Thyroid gland (tissue), 4 donors: ENCODE data around the gene PLEKHH3. TPM values are rescaled to one million over a fixed set of nuclear protein-coding genes. Genes with fewer than 3 reads are reported as not detected.

ENCODE experiments used
- DNase-seq, 2 donors: peaks; one replicate each; pipeline ENCODE4 v3.0.0-alpha.2; 2019
- H3K27ac ChIP-seq, 3 donors: fragments of 200-600 bp; sonication (generic); 1 replicate in 2 of 3; 2 replicates in 1 of 3; pipeline ENCODE4 v1.5.1; 2016 to 2019; ENCODE audit warnings: mild to moderate bottlenecking in 1 of 3, moderate library complexity in 1 of 3
- H3K27me3 ChIP-seq: fragments of 200-600 bp; sonication (generic); one replicate; pipeline ENCODE4 v1.5.1; 2019
- H3K36me3 ChIP-seq, 2 donors: fragments of 200-600 bp; sonication (generic); one replicate each; pipeline ENCODE4 v1.5.1; 2016 to 2019
- H3K4me1 ChIP-seq, 2 donors: fragments of 200-600 bp; sonication (generic); one replicate each; pipeline ENCODE4 v1.5.1; 2017 to 2019
- H3K4me3 ChIP-seq, 3 donors: fragments of 200-600 bp; sonication (generic); replicated peaks in 1 of 3; 1 replicate in 2 of 3; 2 replicates in 1 of 3; pipeline ENCODE4 v1.5.1; 2016; ENCODE audit warnings: mild to moderate bottlenecking in 1 of 3
- H3K9me3 ChIP-seq: fragments of 200-600 bp; sonication (generic); one replicate; pipeline ENCODE4 v1.5.1; 2017
- POLR2A ChIP-seq, 2 donors: fragments of 450-650 bp; IDR thresholded peaks; one replicate each; pipeline ENCODE4 v1.6.1; 2017; ENCODE audit warnings: antibody characterized with exemption in 2 of 2, mild to moderate bottlenecking in 2 of 2, moderate library complexity in 1 of 2
- WGBS, 2 donors: methylation state at CpG; one replicate each; pipeline ENCODE4 v1.1.5; 2017; 5-methylcytosine and 5-hydroxymethylcytosine counted together
- intact Hi-C: fragments of 100-400 bp; cut with DNase I; formaldehyde crosslinking; loops from one replicate; pipeline ENCODE4 v1.15.1; 2023
- total RNA-seq, 4 donors: library from RNA; depleted of rRNA; stranded (reverse); fragments of >200 nt; gene quantifications; one replicate each; pipeline ENCODE4 v1.2.3, GENCODE V29; 2016
- TF ChIP-seq, protein P1 (sequence below), 6 experiments: fragments of 200-600 bp in 3 of 6; fragments of 450-650 bp in 3 of 6; sonication (generic) in 3 of 6; IDR thresholded peaks; one replicate each; pipeline ENCODE4 v1.5.1; 2016 to 2019; ENCODE audit warnings: antibody characterized with exemption in 6 of 6, mild to moderate bottlenecking in 2 of 6, inconsistent platforms in 1 of 6, moderate library complexity in 1 of 6

Gene PLEKHH3
- total RNA-seq, 4 donors from 2014 or later = 22.0 to 30.4 (median 26.4) TPM

DNA sequence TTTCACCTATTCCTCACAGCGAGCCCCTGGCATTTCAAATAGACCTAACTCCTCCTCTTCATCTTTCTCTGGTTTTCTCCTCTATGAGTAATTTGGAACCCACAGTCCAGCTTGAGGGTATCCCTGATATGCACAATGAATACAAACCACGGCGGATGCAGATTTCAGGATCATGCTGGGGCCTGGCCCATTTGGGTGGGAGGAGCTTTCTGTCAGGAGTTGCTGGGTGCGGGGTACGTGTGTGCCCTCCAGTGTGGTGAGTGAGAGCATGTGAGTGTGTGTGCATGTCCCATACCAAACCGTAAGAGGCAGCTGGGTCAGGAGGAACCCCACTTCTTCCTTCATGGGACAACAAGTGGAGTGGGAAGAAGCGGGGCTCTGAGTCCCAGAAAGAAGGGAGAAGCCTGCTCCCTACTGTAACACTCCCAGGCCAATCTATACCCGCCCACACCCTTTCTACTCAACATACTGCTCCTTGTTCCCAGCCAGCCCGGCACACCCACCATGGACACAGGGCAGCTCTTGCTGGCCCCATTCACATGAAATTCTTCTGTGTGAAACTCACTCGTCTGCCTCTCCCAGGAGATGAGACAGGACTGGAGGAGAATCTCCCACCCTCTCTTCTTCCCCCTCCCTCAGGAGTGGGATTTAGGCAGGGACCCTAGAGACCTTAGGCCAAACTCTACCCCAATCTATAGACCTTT lies 23.9 kb upstream of the PLEKHH3 start:
- H3K4me3 ChIP-seq = no peak overlapping the region
- H3K36me3 ChIP-seq = peaks cover 46 to 55% of the 10 kb centered on the region in 2 donors
- no peaks in the 10 kb centered on the region for H3K9me3 ChIP-seq
- DNase-seq = no peak
- intact Hi-C loops = no loop called here
- no peak overlapping the region for H3K27ac ChIP-seq
- H3K27me3 ChIP-seq = no peaks in the 10 kb centered on the region
- 85 to 87% methylated on average over 10 of the region's 10 CpGs for WGBS, 2 donors
- no peak for TF ChIP-seq POLR2A (IDR thresholded peaks at IDR 0.05)
- TF ChIP-seq, protein P1, sequence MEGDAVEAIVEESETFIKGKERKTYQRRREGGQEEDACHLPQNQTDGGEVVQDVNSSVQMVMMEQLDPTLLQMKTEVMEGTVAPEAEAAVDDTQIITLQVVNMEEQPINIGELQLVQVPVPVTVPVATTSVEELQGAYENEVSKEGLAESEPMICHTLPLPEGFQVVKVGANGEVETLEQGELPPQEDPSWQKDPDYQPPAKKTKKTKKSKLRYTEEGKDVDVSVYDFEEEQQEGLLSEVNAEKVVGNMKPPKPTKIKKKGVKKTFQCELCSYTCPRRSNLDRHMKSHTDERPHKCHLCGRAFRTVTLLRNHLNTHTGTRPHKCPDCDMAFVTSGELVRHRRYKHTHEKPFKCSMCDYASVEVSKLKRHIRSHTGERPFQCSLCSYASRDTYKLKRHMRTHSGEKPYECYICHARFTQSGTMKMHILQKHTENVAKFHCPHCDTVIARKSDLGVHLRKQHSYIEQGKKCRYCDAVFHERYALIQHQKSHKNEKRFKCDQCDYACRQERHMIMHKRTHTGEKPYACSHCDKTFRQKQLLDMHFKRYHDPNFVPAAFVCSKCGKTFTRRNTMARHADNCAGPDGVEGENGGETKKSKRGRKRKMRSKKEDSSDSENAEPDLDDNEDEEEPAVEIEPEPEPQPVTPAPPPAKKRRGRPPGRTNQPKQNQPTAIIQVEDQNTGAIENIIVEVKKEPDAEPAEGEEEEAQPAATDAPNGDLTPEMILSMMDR (IDR thresholded peaks at IDR 0.05) = no peak
- peaks cover 0 to 4% of the 10 kb centered on the region in 2 donors for H3K4me1 ChIP-seq

DNA sequence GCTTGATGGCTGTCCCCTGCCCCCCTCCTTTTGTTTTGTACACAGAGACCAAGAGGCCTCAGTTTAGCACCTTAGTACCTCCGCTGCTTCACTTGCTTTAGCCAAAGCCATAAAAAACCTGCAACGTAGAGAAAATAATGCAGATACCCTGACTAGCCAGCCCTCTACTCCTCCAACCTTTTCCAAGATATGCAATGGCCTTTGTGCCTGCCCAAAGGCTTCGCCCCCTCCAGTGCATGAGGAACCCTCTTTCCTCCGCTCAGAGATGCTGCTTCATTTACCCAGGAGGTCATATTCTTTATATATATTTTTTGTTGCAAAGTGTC lies 22.6 kb upstream of the PLEKHH3 start:
- Histone ChIP-seq H3K4me3 (no peak overlapping the region), H3K27me3 (no peaks in the 10 kb centered on the region), H3K4me1 (peaks cover 0 to 4% of the 10 kb centered on the region in 2 donors), H3K36me3 (peaks cover 32 to 42% of the 10 kb centered on the region in 2 donors), H3K27ac (no peak overlapping the region), H3K9me3 (no peaks in the 10 kb centered on the region)
- 90 to 92% methylated on average over 4 of the region's 4 CpGs for WGBS, 2 donors
- intact Hi-C loops = no loop called here
- no peak for TF ChIP-seq POLR2A (IDR thresholded peaks at IDR 0.05)
- TF ChIP-seq, protein P1 (IDR thresholded peaks at IDR 0.05) = no peak
- no peak for DNase-seq

DNA sequence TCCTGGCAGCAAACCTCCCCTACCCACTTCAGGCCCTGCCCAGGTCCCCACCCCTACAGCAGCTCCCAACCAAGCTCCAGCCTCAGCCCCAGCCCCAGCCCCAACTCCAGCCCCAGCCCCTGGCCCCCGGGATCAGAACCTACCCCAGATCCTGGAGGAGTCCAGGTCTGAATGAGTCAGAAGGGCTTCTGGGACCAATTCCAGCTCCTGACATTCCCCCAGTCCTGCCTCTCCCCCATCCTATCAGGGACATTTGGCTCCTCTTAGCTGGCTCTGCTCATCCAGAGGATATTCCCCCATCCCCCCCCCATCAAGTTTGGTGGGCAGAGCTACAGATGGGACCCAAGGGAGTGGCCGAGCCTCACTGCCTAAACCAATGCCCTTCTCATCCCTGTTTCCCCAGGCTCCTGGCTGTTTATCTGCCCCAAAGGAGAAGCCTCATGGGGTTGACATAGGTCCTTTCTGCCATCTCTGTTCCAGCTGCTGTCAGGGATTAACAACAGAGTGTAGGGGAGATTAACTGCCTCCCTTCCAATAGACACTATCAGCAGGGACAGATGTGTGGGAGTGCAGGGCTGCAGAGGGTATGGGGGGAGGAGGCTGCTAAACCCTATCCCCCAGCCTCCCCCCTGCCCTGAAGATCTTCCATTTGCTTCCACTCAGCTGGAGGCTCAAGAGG lies 22.1 kb upstream of the PLEKHH3 start:
- no peak overlapping the region for H3K27ac ChIP-seq
- no peak for DNase-seq
- no peak for TF ChIP-seq POLR2A (IDR thresholded peaks at IDR 0.05)
- TF ChIP-seq, protein P1 (IDR thresholded peaks at IDR 0.05) = no peak
- H3K4me1 ChIP-seq = peaks cover 0 to 4% of the 10 kb centered on the region in 2 donors
- H3K27me3 ChIP-seq = no peaks in the 10 kb centered on the region
- peaks cover 27 to 37% of the 10 kb centered on the region in 2 donors for H3K36me3 ChIP-seq
- no peaks in the 10 kb centered on the region for H3K9me3 ChIP-seq
- intact Hi-C loops = no loop called here
- no peak overlapping the region for H3K4me3 ChIP-seq
- WGBS, 2 donors = 34 to 44% methylated on average over 2 of the region's 2 CpGs

DNA sequence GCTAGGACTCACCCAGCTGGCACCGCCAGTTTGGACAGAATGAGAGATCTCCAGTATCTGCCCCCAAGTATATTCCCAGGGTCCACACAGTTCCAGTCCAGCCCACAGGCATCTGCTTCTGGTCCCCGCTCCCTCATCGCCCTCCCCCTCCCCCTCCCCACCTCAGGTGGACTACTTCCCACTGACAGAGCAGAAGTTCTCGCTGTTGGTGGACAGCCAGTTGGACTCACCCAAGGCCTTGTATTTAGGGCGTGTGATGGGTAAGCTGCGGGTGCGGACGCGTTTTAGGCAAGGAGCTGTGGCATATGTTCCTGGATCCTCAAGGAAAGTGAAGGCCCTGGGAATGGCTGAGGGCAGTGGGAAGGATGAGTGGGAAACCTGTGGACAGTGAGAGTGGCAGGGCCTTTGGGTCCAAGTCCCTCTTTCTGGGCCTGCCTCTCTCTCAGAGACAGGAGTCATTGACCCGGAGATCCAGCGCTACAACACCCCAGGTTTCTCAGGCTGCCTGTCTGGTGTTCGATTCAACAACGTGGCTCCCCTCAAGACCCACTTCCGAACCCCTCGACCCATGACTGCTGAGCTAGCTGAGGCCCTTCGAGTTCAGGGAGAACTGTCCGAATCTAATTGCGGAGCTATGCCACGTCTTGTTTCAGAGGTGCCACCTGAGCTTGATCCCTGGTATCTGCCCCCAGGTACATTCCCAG lies 20.5 kb upstream of the PLEKHH3 start:
- Histone ChIP-seq H3K27ac (no peak overlapping the region), H3K36me3 (peaks cover 13 to 21% of the 10 kb centered on the region in 2 donors), H3K4me3 (no peak overlapping the region), H3K9me3 (no peaks in the 10 kb centered on the region), H3K4me1 (peaks cover 0 to 4% of the 10 kb centered on the region in 2 donors), H3K27me3 (no peaks in the 10 kb centered on the region)
- intact Hi-C loops = no loop called here
- no peak for DNase-seq
- 87 to 92% methylated on average over 18 to 19 of the region's 19 CpGs for WGBS, 2 donors
- TF ChIP-seq, protein P1 (IDR thresholded peaks at IDR 0.05) = no peak
- TF ChIP-seq POLR2A (IDR thresholded peaks at IDR 0.05) = no peak
